KOPT-K1 (cell line): ENCODE measurements around the gene PITRM1.

Experiments used
- H3K27ac ChIP-seq: fragments of 200-600 bp; sonication (generic); 2 replicates; pipeline ENCODE4 v1.5.1; 2016; ENCODE audit warnings: antibody characterized with exemption, mild to moderate bottlenecking, low read depth, low read length; ENCODE audit not compliant: poor library complexity, severe bottlenecking
- H3K36me3 ChIP-seq: fragments of 200-600 bp; sonication (generic); 2 replicates; pipeline ENCODE4 v1.5.1; 2017; ENCODE audit warnings: antibody characterized with exemption, mild to moderate bottlenecking, low read length, moderate library complexity; ENCODE audit not compliant: insufficient read depth
- H3K9me3 ChIP-seq: fragments of 200-600 bp; sonication (generic); 2 replicates; pipeline ENCODE4 v1.5.1; 2017; ENCODE audit warnings: antibody characterized with exemption, low read length, mild to moderate bottlenecking; ENCODE audit not compliant: insufficient read depth, poor library complexity, severe bottlenecking

Gene PITRM1

DNA sequence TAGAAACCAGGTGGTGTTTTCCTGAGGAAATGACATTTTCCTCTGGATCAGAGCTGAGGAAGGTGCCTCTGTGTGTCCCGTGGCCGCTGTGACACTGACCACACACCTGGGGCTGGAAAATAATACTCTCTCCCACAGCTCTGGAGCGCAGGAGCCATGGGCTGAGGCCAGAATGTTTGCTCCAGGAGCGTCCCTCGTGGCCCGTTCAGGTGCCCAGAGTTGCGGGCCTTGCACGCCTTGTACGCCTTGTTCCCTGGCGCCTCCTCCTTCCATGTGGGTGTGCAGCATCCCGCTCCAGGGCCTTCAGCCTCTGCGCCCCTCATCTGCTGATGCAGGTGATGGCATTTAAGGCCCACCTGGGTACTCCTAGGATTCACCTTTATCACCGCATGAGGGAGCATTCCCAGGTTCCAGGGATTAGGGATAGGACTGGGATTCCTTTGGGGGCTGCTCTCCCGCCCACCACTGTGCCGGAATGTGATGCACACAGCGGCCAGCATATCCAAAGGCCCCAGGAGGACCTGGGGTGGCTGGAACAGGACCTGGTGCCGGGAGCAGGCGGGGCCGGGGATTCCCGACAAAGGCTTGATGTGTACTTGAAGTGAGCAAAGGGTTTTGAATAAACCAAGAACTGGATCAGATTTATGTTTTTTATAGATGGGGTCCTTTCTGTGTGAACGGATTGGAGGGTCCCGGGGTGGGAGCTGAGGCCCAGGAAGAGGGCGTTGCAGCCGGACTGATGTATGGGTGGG is 44.0 kb downstream of the PITRM1 start:
- Histone ChIP-seq H3K9me3 (no peaks in the 10 kb centered on the region), H3K27ac (no peak overlapping the region), H3K36me3 (peaks cover 100% of the 10 kb centered on the region)

DNA sequence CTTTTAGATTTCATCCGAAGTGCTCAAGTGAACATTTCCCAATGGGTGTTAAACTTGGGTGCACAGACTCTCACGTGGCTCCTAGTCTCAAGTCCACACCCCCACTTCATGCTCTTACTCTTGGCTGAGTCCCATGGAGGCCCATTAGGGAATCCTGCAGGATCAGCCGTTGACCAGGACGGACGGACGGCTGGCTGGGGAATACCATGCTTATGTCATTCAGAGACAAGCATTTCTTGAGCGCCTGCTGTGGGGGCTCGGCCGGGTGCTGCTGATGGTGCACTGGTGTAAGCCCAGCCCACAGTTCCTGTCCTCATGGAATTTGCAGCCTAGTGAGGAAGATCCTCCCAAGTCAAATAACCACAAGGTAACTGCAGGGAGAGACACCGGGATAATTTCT is 44.7 kb downstream of the PITRM1 start:
- Histone ChIP-seq H3K9me3 (no peaks in the 10 kb centered on the region), H3K27ac (no peak overlapping the region), H3K36me3 (peaks cover 100% of the 10 kb centered on the region)

DNA sequence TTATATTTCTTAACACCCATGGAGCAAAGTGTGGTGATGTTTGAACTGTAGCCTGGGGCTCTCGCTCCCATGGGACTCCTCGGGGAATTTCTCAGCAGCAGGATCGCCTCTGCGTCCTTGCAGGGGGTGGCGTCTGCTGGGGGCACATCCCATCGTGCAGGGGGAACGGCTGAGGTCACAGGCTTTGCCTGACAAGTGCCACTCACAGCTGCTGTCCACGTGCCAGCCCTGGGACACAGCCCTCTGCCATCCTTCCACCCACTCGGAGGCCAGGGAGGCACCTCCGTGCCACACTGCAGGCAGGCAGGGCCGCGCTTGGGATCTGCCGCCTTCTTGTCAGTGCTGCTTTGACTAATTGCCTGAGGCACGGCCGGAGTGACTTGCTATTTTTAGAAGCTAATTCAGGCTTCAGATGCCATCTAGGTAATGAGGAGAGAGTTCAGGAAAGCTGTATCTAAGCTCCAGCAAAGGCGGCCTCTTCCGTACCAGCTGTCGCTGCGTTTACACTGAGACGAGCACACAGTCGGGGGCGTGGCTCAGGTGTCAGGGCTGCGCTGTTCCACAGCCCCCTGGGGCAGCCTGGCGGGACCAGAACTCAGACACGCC is 45.7 kb downstream of the PITRM1 start:
- Histone ChIP-seq H3K36me3 (peaks cover 100% of the 10 kb centered on the region), H3K9me3 (no peaks in the 10 kb centered on the region), H3K27ac (no peak overlapping the region)

DNA sequence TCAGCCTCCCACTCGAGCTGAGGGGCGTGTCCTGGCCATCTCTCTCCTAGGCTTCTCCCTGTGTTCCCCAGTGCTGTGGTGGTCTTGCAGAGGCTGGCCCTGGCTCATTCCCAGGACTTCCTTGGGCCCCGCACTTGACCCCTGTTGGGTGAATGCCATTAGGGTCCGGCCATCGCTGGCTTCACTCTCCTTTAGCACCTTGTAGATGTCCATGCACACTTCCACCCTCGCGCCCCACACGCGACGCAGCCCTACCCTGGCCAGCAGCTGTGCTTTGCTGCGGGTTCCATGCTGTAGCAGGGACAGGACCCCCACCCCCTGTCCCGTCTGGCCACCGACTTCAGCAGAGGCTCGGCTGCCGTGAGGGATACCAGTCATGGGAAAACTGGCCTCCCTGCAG is 46.3 kb downstream of the PITRM1 start:
- Histone ChIP-seq H3K27ac (no peak overlapping the region), H3K9me3 (no peaks in the 10 kb centered on the region), H3K36me3 (peaks cover 100% of the 10 kb centered on the region)

DNA sequence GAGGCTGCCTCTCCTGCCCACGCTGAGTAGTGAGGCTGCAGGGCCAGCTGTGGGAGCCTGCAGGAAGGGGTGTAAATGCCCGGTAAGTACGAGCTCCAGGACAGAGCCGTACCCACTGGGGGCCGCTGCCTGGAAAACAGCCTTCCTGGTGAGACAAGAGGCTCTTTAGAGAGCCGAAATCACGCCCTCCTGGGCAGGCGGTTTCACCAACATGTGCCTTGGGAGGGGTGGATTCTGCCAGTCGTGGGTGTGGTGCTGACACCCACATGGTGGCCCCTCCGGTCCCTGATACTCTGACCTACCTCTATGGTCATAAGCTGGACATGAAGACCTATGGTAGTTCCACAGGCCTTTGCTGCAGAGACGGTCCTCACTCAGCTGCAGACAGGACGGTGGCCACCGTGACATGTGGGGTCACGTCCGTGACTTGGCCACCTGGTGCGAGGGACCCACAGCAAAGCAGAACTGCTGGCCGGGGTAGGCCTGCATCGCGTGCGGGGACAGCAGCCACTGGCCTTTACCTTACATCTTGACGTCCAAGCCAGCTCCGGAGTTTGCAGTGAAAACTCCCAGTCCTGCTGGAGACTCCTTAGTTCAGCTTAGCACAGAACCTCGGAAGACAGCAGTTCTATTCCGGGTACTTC is 46.9 kb downstream of the PITRM1 start:
- no peaks in the 10 kb centered on the region for H3K9me3 ChIP-seq
- H3K36me3 ChIP-seq = peaks cover 100% of the 10 kb centered on the region
- no peak overlapping the region for H3K27ac ChIP-seq

DNA sequence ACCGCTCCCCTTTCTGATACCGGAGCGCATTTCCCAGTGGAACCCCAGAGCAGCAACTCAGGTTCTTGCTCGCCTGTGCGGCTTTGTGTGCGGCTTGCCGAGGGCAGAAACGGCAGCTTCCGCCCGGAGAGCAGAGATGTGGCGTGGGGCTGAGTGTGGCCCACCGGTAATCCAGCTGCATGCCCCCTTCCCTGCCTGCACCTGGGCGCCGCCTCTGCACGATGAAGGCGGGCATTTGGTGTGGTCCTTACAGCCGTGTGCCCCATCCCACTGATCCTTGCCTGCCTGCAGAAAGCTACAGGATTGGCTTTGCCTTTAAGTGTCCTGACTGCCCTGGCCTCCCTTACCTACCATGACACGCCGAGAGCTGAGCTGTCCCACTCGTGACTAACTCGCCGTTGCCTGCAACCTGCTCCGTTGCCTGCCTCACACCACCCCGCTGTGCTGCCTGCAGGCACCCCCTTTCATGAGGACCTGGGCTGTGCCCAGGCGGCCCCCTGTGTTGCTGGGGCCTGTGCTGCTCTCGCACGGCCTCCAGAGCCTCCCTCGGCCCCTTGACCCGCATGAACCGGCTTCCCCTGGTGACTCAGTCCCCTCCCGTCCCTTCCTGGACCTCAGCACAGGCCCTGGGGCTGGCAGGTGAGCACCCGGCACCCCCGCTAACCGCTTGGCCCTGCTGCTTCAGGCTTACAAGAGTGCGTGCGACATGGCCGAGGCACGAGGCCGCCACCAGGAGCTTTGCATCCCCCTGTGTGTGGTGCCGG is 48.0 kb downstream of the PITRM1 start:
- Histone ChIP-seq H3K9me3 (no peaks in the 10 kb centered on the region), H3K27ac (no peak overlapping the region), H3K36me3 (peaks cover 100% of the 10 kb centered on the region)

DNA sequence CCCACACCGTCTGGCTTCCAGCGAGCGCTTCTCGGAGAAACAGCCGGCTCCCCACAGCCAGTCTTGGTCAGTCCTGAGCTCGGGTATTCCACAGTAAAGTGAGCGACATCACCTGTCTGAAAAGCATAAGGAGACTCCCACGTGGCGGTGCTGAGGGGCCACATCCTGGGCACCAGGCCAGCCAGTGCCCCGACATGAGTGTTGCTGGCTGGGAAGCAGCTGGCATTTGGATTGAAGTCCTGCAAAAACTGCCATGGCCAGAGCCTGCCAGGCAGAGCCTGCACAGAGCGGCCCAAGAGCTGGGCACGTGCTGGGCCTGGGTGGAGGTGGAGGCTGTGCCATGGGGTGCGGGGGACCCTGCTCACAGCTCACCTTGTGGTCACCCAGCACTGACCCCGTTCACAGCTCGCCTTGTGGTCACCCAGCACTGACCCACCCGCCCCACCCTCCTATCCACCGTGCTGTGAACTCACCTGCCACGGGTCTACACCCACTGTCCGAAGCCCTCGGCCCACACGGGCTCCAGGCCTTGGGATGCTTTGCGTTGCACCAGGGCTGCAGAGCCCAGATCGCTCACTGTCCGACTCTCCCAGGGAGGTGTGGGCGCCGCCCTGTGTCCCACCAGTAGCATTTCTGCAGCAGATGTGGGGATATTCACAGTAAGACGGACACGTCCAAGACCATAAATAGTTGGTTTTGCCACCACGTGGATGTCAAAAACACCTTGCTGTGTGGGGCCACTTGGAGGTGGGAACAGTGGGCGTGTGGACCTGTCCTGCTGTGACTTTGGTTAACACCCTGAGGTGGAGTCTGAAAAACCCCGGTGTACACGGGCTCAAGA is 48.8 kb downstream of the PITRM1 start:
- no peak overlapping the region for H3K27ac ChIP-seq

GRCh38 chr10:3122486-3123205 is 49.9 kb downstream of the PITRM1 start:
- Histone ChIP-seq H3K36me3 (peaks cover 100% of the 10 kb centered on the region), H3K27ac (no peak overlapping the region), H3K9me3 (no peaks in the 10 kb centered on the region)

More for the DNA sequence above, 48.8 kb downstream of the PITRM1 start:
- Histone ChIP-seq H3K36me3 (peaks cover 100% of the 10 kb centered on the region), H3K9me3 (no peaks in the 10 kb centered on the region)

DNA sequence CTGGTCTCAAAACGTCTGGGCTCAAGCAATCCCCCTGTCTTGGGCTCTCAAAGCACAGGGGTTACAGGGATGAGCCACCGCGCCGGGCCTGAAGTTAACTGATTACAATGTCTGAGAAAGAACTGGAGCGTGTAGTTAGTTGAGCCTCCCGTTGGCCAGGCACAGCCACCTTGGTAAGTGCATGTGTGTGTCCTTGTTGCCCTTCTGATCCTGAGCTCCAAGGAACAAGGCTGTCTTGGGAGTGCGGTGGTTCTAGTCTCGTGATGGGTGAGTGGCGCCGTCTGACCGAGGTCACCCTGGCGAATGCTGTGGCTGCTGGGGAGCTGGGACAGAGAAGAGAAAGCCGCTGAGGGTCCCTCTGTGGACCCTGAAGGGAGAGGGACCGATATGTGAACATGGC is 50.5 kb downstream of the PITRM1 start:
- no peak overlapping the region for H3K27ac ChIP-seq

DNA sequence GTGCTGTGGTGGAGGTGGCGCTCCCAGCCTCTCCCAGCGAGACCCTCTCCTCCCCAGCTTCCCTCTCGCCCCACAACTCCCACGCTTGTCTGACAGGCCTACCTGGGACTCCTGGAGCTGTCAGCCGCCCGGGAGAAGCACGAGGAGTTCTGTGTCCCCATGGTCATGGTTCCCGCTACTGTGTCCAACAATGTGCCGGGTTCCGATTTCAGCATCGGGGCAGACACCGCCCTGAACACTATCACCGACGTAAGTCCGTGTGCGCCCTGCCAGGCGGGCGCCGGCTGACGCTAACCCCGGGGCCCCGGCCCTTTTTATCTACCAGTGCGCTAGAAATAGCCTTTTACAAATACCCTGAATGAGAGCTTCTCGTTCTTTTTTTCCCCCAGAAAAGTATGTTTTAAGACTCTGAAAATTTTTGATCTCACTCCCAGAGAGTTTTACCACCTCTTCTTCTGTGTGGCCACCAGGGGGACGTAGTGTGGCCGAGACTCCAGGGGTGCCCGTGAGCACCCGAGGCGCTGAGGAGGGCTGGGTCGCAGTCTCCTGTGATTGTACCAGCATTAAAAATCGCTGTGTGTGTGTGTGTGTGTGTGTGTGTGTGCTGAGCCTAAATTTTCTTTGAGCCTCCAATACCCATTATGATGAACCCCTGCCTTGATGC is 52.7 kb downstream of the PITRM1 start:
- no peaks in the 10 kb centered on the region for H3K9me3 ChIP-seq
- H3K27ac ChIP-seq = no peak overlapping the region
- peaks cover 100% of the 10 kb centered on the region for H3K36me3 ChIP-seq

More for the DNA sequence above, 50.5 kb downstream of the PITRM1 start:
- Histone ChIP-seq H3K36me3 (peaks cover 100% of the 10 kb centered on the region), H3K9me3 (no peaks in the 10 kb centered on the region)

- Histone ChIP-seq H3K36me3 (peaks cover 100% of the 10 kb centered on the region), H3K27ac (no peak overlapping the region), H3K9me3 (no peaks in the 10 kb centered on the region)
Measured at GRCh38 chr10:3118641-3119091, 53.9 kb downstream of the PITRM1 start.

- Histone ChIP-seq H3K27ac (no peak overlapping the region), H3K36me3 (peaks cover 100% of the 10 kb centered on the region), H3K9me3 (no peaks in the 10 kb centered on the region)
Measured at GRCh38 chr10:3117486-3117885, 55.1 kb downstream of the PITRM1 start.

GRCh38 chr10:3116508-3117100 is 56.0 kb downstream of the PITRM1 start:
- Histone ChIP-seq H3K36me3 (peaks cover 100% of the 10 kb centered on the region), H3K9me3 (no peaks in the 10 kb centered on the region), H3K27ac (no peak overlapping the region)
